GM18858 (cell line): ENCODE data around the gene CCDC148.
A peak's percentile ranks its signal among the peaks of the same experiment; 100 is the strongest.
"Not testable (repeated sequence)": the region's sequence is repeated elsewhere in the genome, so short reads cannot be mapped to it uniquely, and the experiment has no call there.

ENCODE experiments used
- ATAC-seq: cut with Tn5 transposase; IDR thresholded peaks from one replicate; pipeline ENCODE4 v1.9.1; 2021; ENCODE audit not compliant: unreplicated experiment

Gene CCDC148

DNA sequence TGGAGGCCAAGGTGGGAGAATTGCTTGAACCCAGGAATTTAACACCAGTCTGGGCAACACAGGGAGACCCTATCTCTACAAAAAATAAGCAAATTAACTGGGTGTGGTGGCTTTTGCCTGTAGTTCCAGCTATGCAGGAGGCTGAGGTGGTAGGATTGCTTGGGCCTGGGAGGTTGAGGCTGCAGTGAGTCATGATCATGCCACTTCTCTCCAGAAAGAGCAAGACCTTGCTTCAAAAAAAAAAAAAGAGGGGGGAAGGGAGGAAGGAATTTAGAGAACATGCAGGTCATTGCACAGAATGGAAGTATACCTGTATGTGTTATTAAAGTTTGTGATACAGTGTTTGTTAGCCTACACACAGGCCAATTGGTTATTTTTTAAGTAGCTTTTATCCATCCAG lies 26.0 kb upstream of the CCDC148 start:
- ATAC-seq: no peak

DNA sequence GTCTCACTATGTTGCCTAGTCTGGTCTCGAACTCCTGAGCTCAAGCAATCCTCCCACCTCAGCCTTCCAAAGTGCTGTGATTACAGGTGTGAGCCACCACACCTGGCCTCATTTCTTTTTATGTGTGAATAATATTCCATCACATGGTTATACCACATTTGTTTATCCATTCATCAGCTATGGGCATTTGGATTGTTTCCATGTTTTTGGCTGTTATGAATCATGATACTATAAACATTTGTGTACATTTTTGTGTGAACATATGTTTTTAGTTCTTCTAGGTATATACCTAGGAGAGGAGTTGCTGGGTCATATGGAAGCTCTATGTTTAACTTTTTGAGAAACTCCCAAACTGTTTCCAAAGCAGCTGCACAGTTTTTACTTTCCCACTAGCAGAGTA lies 24.6 kb upstream of the CCDC148 start:
- ATAC-seq: no peak

- ATAC-seq: no peak
These were observed 22.3 kb upstream of the CCDC148 start for GRCh38 chr2:158478816-158479215.

DNA sequence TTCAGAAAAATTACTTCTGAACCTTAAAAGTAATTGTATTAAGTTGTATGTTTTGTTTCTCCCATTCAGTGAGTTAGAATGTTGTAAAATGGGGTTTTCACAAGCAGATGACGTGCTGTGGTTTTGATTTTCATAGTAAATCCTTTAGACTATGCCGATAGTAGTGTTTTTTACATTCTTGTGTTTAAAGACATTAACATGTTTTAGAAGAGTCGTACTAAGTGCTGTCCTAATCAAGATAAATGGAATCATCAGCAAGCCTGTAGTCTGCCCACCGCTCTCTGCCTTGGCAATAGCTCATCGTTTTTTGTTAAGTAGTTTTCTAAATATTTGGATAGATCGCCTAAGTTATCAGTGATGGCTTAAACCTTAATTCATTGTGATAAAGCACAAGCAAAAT lies 21.7 kb upstream of the CCDC148 start:
- no peak for ATAC-seq

DNA sequence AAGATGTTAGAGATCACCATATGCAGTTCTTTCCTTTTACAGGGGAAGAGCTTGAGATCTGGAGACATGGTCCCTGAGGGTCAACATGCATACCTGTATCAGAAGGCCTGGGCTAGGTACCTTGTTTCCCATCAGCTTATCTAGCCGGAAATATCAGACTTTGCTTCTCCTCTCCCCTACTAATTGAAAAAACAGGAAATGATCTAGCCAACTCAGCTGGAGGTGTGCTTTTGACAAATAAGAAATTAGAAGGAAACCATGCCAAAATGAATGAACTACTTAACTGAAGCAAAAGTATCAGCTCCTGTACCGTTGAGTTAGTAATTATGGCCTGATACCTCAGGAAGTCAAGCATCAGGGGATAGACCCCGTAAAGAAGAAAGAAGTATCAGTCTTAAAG lies 20.6 kb upstream of the CCDC148 start:
- ATAC-seq: no peak

- not testable (repeated sequence) for ATAC-seq
These were observed 18.0 kb upstream of the CCDC148 start for GRCh38 chr2:158474526-158475011.

DNA sequence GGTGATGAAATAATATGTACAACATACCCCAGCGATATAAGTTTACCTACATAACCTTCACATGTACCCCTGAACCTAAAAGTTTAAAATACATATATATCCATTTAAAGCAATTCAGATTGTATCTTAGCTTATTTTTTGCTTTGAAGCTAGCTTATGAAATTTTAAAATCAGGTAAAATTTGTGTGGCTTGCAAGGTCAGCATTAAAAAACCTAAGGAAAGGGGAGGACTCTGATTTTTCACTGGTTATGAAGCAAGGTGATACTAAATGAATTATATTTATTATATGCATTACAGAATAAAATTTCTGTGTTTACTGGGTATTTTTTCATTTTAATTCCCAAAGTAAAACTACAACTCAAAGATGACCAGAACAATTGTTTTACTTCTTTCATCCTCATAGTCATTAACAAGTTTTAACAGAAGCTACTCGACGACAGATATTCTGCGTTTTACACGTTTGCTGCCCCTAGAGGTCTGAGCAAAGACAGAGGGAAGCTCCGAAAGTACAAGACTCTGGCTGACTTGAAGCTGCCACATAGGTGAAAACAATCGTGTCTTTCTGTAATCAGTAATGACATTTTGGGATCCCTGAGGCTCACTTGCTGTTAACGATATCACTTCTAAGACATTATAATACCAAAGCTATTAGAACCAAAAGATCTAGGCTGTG lies 17.3 kb upstream of the CCDC148 start:
- ATAC-seq: no peak

DNA sequence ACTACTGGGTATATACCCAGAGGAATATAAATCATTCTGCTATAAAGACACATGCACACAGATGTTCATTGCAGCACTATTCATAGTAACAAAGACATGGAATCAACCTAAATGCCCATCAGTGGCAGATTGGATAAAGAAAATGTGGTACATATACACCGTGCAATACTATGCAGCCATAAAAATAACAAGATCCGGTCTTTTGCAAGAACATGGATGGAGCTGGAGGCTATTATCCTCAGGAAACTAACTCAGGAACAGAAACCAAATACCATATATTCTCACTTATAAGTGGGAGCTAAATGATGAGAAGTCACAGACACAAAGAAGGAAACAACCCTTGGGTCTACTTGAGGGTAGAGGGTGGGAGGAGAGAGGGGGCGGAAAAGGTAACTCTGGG lies 16.7 kb upstream of the CCDC148 start:
- not testable (repeated sequence) for ATAC-seq

DNA sequence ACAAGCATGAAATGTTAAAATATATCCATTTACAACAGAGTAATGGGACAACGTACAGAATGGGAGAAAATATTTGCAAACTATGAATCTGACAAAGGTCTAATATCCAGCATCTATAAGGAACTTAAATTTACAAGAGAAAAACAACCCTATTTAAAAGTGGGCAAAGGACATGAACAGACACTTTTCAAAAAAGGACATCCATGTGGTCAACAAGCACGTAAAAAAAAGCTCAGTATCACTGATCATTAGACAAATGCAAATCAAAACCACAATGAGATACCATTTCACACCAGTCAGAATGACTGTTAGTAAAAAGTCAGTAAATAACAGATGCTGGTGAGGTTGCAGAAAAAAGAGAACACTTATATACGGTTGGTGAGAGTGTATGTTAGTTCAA lies 16.3 kb upstream of the CCDC148 start:
- not testable (repeated sequence) for ATAC-seq

DNA sequence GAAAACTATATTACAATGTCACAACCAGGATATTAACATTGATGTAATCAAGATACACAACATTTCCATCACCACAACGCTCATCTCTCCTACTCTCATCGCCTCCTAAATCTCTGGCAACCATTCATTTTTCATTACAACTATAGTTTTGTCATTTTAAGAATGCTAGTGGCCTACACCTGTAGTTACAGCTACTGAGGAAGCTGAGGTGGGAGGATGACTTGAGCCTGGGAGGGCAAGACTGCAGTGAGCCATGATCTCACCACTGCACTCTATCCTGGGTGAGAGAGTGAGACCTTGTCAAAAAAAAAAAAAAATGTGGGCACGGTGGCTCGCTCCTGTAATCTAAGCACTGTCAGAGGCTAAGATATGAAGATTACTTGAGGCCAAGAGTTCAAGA lies 10.7 kb upstream of the CCDC148 start:
- ATAC-seq: no peak

DNA sequence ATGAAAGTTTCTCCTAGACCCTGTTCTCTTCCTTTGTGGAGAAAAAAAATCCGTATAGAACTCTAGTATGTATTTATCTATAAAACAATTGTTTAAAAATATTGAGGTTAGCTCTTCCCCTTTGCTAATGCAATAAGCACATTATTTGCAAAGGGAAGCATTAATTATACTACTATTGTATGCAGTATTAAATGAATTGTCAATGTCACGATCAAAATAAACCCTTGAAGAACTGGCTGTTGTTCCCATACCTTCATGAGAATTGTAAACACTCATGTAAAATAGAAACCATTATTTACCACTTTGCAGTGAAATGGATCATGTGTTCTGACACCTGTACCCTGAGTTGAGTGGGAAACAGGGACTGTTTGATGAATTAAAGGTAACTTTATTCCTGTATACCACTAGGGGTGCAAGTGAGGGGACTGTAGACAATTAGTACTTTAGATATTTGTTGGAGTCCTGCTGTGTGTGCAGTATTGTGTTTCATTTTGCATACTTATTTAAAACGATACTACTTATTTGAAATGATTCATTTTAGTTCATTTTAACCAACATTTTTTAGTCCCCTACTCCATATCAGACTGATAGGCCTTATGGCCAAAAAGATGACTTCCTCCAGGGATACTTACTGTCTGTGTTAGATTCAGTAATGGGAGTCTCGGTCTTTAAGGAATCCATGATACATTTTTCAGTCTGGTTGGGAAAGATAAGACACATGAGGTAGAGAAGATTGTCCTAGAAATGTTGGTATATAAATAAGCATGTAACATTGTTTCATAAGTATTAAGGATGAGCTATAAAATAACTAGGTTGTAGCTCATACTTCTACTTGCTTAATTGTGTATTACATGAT lies 8.1 kb upstream of the CCDC148 start:
- peak; percentile 55 for ATAC-seq

DNA sequence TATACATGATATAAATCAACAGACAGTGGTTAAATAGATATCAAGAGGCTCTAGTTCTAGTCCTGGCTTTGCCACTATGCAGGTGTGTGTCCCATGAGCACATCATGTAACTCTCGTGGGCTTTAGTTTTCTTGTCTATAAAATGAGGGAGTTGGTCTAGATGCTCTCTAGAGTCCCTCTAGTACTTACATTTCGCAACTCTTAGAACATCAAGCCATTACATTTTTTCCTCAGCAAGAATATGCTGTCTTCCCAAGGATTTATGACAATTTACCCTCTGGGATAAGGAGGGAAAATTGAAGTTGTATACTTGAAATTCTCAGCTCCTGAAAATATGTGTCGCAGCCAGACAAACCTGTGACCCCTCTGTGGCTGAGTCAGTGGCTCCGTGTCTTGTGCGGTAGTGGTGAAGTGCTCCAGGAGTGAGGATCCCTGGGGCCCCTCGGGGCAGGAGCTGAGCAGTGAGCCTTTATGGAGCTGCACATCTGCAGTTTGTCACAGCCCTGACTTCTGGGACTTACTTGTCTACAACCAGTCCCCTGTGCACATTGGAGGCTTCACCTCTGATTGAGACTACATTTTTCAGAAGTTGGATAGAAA lies 7.0 kb upstream of the CCDC148 start:
- ATAC-seq: no peak

DNA sequence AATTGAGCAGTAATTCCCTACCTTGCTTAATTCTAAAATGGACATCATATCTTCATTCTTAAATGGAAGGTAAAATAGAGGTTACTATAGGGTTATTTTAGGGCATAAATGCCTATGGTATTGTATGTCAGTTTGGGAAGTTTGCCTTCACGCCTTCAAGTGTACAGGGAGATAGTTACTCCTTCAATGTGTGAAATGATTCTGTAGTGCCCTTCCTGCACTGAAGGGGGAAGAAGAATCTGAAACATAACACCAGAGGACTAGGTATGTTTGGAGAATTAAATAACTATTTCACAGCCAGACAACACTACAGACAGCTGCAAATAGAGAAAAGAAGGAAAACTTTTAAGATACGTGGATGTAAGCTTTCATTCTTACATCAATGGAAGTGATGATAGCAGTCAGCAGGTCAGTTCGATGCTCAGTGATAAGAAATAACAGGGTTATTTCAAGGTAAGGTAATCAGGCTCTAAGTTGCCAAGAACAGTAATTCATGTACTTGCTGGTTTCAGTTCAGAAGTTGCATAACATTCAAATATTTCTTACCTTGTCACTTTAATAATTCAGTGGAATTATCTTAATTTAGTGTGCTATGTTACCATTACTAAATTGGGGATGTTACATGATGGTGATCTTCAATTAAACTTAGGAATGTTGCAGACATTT lies 4.2 kb upstream of the CCDC148 start:
- peak; percentile 9 for ATAC-seq

- ATAC-seq: no peak
These were observed 2.8 kb upstream of the CCDC148 start for GRCh38 chr2:158459161-158460003.

GRCh38 chr2:158458617-158458920 lies 2.0 kb upstream of the CCDC148 start:
- no peak for ATAC-seq

GRCh38 chr2:158457826-158458616 lies 1.5 kb upstream of the CCDC148 start:
- peak; percentile 39 for ATAC-seq

GRCh38 chr2:158457092-158457825 lies 706 bp upstream of the CCDC148 start:
- ATAC-seq: peak; percentile 13

GRCh38 chr2:158443606-158444005 lies 12.9 kb downstream of the CCDC148 start:
- ATAC-seq: no peak

DNA sequence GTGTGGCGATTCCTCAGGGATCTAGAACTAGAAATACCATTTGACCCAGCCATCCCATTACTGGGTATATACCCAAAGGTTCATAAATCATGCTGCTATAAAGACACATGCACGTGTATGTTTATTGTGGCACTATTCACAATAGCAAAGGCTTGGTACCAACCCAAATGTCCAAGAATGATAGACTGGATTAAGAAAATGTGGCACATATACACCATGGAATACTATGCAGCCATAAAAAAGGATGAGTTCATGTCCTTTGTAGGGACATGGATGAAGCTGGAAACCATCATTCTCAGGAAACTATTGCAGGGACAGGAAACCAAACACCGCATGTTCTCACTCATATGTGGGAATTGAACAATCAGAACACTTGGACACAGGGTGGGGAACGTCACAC lies 17.5 kb downstream of the CCDC148 start:
- not testable (repeated sequence) for ATAC-seq
